Breast epithelium (tissue), 4 donors: Measurements from ENCODE around the gene CCDC88B. TPM values are rescaled to one million over a fixed set of nuclear protein-coding genes. Genes with fewer than 3 reads are reported as not detected.

Experiments used
- DNase-seq, 2 donors: peaks; one replicate each; pipeline ENCODE4 v3.0.0-alpha.2; 2019; ENCODE audit warnings: low spot score in 2 of 2
- H3K27ac ChIP-seq, 2 donors: fragments of 200-600 bp; sonication (generic) in 1 of 2; one replicate each; pipeline ENCODE4 v1.5.1; 2016 to 2019; ENCODE audit warnings: mild to moderate bottlenecking in 1 of 2
- H3K27me3 ChIP-seq, 2 donors: fragments of 200-600 bp; sonication (generic) in 1 of 2; one replicate each; pipeline versions ENCODE4 v1.5.1 to v1.6.0; 2017 to 2019; ENCODE audit warnings: control low read depth in 1 of 2, mild to moderate bottlenecking in 1 of 2
- H3K36me3 ChIP-seq: fragments of 200-600 bp; one replicate; pipeline ENCODE4 v1.5.1; 2019
- H3K4me1 ChIP-seq, 2 donors: fragments of 200-600 bp; sonication (generic); one replicate each; pipeline ENCODE4 v1.5.1; 2016 to 2019; ENCODE audit warnings: control low read depth in 1 of 2
- H3K4me3 ChIP-seq, 3 donors: fragments of 200-600 bp; sonication (generic); 1 replicate in 2 of 3; 2 replicates in 1 of 3; pipeline ENCODE4 v1.5.1; 2016 to 2019; ENCODE audit warnings: mild to moderate bottlenecking in 3 of 3, moderate library complexity in 2 of 3
- H3K9me3 ChIP-seq, 2 donors: fragments of 200-600 bp; sonication (generic) in 1 of 2; one replicate each; pipeline ENCODE4 v1.5.1; 2016 to 2019; ENCODE audit warnings: control low read depth in 1 of 2
- POLR2A ChIP-seq: fragments of 450-650 bp; IDR thresholded peaks from one replicate; pipeline ENCODE4 v1.6.1; 2016; ENCODE audit warnings: antibody characterized with exemption, mild to moderate bottlenecking, moderate library complexity
- POLR2AphosphoS5 ChIP-seq, 3 donors: sonication (generic); formaldehyde crosslinking; IDR thresholded peaks; one replicate each; pipeline ENCODE4 v1.6.1; 2017; ENCODE audit warnings: antibody characterized with exemption in 3 of 3
- intact Hi-C: fragments of 100-400 bp; cut with DNase I; formaldehyde crosslinking; loops from one replicate; pipeline ENCODE4 v1.15.1; 2023; ENCODE audit warnings: low total_unique reads
- total RNA-seq, 3 donors: library from RNA; depleted of rRNA; stranded (reverse); fragments of >200 nt; gene quantifications; one replicate each; pipeline ENCODE4 v1.1.0, GENCODE V29; 2016
- TF ChIP-seq, protein P1 (sequence below), 3 donors: fragments of 450-650 bp; IDR thresholded peaks; one replicate each; pipeline ENCODE4 v1.5.1; 2016 to 2017; ENCODE audit warnings: antibody characterized with exemption in 3 of 3, mild to moderate bottlenecking in 3 of 3, moderate library complexity in 3 of 3

CCDC88B gene
- total RNA-seq, 3 donors from 2014 or later = 3.3 to 10.7 (median 5.9) TPM

DNA sequence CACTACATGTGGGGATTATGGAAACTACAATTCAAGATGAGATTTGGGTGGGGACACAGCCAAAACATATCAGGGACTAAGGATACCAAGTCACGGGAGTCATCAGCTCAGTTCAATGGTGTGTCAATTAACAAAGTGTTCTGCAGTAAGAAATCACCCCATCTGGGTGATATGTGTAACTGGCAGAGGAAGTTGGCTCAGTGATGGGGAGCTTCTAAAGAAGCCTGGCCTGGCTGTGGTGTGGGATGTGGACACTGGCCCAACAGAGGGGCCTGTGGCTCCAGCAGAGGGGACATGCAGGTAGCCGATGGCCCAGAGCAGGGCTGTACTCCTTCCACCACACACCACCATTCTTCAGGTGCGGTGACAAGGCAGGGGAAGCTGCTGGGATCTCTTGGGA lies 50.6 kb downstream of the CCDC88B start:
- H3K4me1 ChIP-seq = no peaks in the 10 kb centered on the region
- TF ChIP-seq POLR2AphosphoS5 (IDR thresholded peaks at IDR 0.05) = no peak
- no peak for TF ChIP-seq POLR2A
- TF ChIP-seq, protein P1, sequence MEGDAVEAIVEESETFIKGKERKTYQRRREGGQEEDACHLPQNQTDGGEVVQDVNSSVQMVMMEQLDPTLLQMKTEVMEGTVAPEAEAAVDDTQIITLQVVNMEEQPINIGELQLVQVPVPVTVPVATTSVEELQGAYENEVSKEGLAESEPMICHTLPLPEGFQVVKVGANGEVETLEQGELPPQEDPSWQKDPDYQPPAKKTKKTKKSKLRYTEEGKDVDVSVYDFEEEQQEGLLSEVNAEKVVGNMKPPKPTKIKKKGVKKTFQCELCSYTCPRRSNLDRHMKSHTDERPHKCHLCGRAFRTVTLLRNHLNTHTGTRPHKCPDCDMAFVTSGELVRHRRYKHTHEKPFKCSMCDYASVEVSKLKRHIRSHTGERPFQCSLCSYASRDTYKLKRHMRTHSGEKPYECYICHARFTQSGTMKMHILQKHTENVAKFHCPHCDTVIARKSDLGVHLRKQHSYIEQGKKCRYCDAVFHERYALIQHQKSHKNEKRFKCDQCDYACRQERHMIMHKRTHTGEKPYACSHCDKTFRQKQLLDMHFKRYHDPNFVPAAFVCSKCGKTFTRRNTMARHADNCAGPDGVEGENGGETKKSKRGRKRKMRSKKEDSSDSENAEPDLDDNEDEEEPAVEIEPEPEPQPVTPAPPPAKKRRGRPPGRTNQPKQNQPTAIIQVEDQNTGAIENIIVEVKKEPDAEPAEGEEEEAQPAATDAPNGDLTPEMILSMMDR (IDR thresholded peaks at IDR 0.05) = no peak
- no peaks in the 10 kb centered on the region for H3K36me3 ChIP-seq
- intact Hi-C loops = no loop called here
- no peaks in the 10 kb centered on the region for H3K27me3 ChIP-seq
- no peak overlapping the region for H3K4me3 ChIP-seq
- H3K27ac ChIP-seq = no peak overlapping the region
- DNase-seq = no peak
- no peaks in the 10 kb centered on the region for H3K9me3 ChIP-seq

DNA sequence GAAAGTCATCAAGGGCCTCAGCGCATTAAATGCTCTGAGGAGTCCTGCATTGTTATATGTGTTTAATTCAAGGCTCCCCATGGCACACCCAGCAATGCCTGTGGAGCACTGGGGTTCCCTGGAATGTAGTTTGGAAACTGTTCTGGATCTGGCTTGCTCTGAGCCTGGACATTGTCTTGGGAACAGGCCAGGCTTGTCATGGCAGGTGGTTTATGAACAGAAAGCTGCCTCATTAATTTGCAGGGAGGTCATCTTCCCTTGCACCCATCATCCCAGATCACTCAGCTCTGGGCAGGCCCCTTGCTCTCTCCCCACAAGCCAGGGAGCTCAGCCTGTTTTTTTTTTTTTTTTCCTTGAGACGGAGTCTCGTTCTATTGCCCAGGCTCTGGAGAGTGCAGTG lies 51.8 kb downstream of the CCDC88B start:
- no peak overlapping the region for H3K4me3 ChIP-seq
- no peak for TF ChIP-seq POLR2A
- no peak for TF ChIP-seq POLR2AphosphoS5 (IDR thresholded peaks at IDR 0.05)
- TF ChIP-seq, protein P1 (IDR thresholded peaks at IDR 0.05) = no peak
- DNase-seq = no peak
- no peaks in the 10 kb centered on the region for H3K36me3 ChIP-seq
- H3K9me3 ChIP-seq = no peaks in the 10 kb centered on the region
- intact Hi-C loops = no loop called here
- H3K27me3 ChIP-seq = no peaks in the 10 kb centered on the region
- H3K4me1 ChIP-seq = no peaks in the 10 kb centered on the region
- no peak overlapping the region for H3K27ac ChIP-seq

DNA sequence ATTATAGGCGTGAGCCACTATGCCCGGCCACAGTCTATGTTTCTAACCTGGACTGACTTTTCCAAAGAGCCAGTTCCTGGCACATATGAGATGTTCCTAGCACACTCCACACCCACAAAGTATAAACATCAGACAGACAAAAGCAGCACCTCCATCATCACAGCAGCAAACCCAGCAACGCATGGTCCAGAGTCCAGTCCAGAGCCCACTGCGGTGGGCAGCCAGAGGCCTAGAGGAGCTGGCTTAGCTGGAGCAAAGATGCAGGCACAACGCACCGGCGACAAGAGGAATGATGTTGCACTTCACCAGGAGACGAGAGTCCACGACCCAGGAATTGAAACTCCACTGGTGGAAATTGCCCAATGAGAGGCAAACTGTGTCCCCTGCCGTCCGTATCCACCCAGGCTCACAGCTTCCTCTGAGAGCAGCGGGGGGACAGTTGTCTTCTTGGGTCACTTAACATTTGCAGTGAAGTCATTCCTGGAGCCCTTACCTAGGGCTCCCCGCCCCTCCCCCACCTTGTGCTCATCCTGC lies 55.6 kb downstream of the CCDC88B start:
- Histone ChIP-seq H3K9me3 (no peaks in the 10 kb centered on the region), H3K27me3 (no peaks in the 10 kb centered on the region), H3K36me3 (no peaks in the 10 kb centered on the region), H3K27ac (no peak overlapping the region), H3K4me3 (no peak overlapping the region), H3K4me1 (no peaks in the 10 kb centered on the region)
- intact Hi-C loops = no loop called here
- TF ChIP-seq POLR2AphosphoS5 (IDR thresholded peaks at IDR 0.05) = no peak
- TF ChIP-seq POLR2A = no peak
- TF ChIP-seq, protein P1 (IDR thresholded peaks at IDR 0.05) = no peak
- DNase-seq = no peak

GRCh38 chr11:64396079-64396591 lies 56.1 kb downstream of the CCDC88B start:
- H3K36me3 ChIP-seq = no peaks in the 10 kb centered on the region
- intact Hi-C loops = no loop called here
- H3K4me3 ChIP-seq = no peak overlapping the region
- no peaks in the 10 kb centered on the region for H3K4me1 ChIP-seq
- H3K9me3 ChIP-seq = no peaks in the 10 kb centered on the region
- H3K27ac ChIP-seq = no peak overlapping the region
- H3K27me3 ChIP-seq = no peaks in the 10 kb centered on the region
- no peak for DNase-seq
- TF ChIP-seq POLR2A (no peak), POLR2AphosphoS5 (IDR thresholded peaks at IDR 0.05) (no peak)
- TF ChIP-seq, protein P1 (IDR thresholded peaks at IDR 0.05) = no peak

- no peaks in the 10 kb centered on the region for H3K27me3 ChIP-seq
- H3K4me1 ChIP-seq = no peaks in the 10 kb centered on the region
- TF ChIP-seq POLR2AphosphoS5 (IDR thresholded peaks at IDR 0.05) = no peak
- TF ChIP-seq, protein P1 (IDR thresholded peaks at IDR 0.05) = no peak
- no peak for TF ChIP-seq POLR2A
- no peak overlapping the region for H3K4me3 ChIP-seq
- no peak overlapping the region for H3K27ac ChIP-seq
- H3K9me3 ChIP-seq = no peaks in the 10 kb centered on the region
- H3K36me3 ChIP-seq = no peaks in the 10 kb centered on the region
- intact Hi-C loops = no loop called here
- DNase-seq = no peak
Observed at GRCh38 chr11:64400102-64400501, 60.1 kb downstream of the CCDC88B start.
